K562 (cell line): ENCODE measurements around the gene SLC25A36. TPM values are rescaled to one million over a fixed set of nuclear protein-coding genes. Genes with fewer than 3 reads are reported as not detected.

Source experiments
- E2F8 ChIP-seq: fragments of 450-650 bp; IDR thresholded peaks from 2 replicates; pipeline ENCODE4 v1.7.1; 2018; ENCODE audit warnings: mild to moderate bottlenecking, low read depth; ENCODE audit not compliant: partially characterized antibody
- RB1 ChIP-seq: fragments of 450-650 bp; IDR thresholded peaks from 2 replicates; pipeline ENCODE4 v1.6.1; 2017; ENCODE audit warnings: low read depth, mild to moderate bottlenecking
- ZNF318 ChIP-seq, 2 experiments: fragments of 450-650 bp; IDR thresholded peaks; 2 replicates each; pipeline ENCODE4 v1.6.1; 2016; ENCODE audit warnings: mild to moderate bottlenecking in 2 of 2, borderline replicate concordance in 1 of 2, low read depth in 1 of 2, moderate library complexity in 1 of 2
- polyA plus RNA-seq, 8 experiments: library from polyadenylated mRNA; depleted of rRNA in 4 of 8; stranded (reverse) in 5 of 8; unstranded in 3 of 8; fragments of >200 nt; fragmentation: Nextera tagmentation in 2 of 8; fragmentation: Illumina TruSeq in 1 of 8; extraction: Ambion mirVana in 2 of 8; extraction: Trizol in 1 of 8; gene quantifications; 2 replicates each; pipeline versions ENCODE4 v1.2.1 to v1.2.3, GENCODE V29; 2011 to 2014; ENCODE audit warnings: inconsistent platforms in 1 of 8, missing spikeins in 1 of 8
- total RNA-seq, 7 experiments: library from RNA; depleted of rRNA in 6 of 7; stranded (reverse); fragments of >200 nt in 6 of 7; fragmentation: Illumina TruSeq in 2 of 7; extraction: Trizol in 2 of 7; gene quantifications; 2 replicates each; pipeline versions ENCODE4 v1.2.1 to v1.2.3, GENCODE V29; 2011 to 2021; ENCODE audit warnings: low replicate concordance in 1 of 7

SLC25A36 gene
- total and polyA plus RNA-seq, 9 of the 15 experiments (the other 6 are each of a cell fraction or from before 2014, with no cell fraction given), result 12.0 to 95.3 (median 43.3) TPM

GRCh38 chr3:141015481-141015880 lies 73.8 kb downstream of the SLC25A36 start (continued):
- TF ChIP-seq ZNF318 (IDR thresholded peaks at IDR 0.05; ENCODE audit: borderline replicate concordance in 1 of 2, low read depth in 1 of 2), result no peak
- TF ChIP-seq RB1, result no peak
- TF ChIP-seq E2F8, result no peak
